ENCODE data around the gene RASSF1.
A peak's percentile ranks its signal among the peaks of the same experiment; 100 is the strongest.

Gene RASSF1

GRCh38 chr3:50342813-50343633 is 2.4 kb upstream of the RASSF1 start:
- no peak overlapping the region for H3K4me3 ChIP-seq (ENCODE audit: low read depth, low read length)

GRCh38 chr3:50341996-50342650 is 1.5 kb upstream of the RASSF1 start:
- H3K4me3 ChIP-seq (ENCODE audit: low read depth, low read length) = no peak overlapping the region
- no peak for TF ChIP-seq CTCF (IDR thresholded peaks at IDR 0.05; ENCODE audit: low read depth, low read length)

More at GRCh38 chr3:50342813-50343633, 2.4 kb upstream of the RASSF1 start:
- 0 out of 2 replicates have a peak, but pooled peaks have one; percentile 4 for TF ChIP-seq CTCF (IDR thresholded peaks at IDR 0.05; ENCODE audit: low read depth, low read length)

- no peak for TF ChIP-seq CTCF (IDR thresholded peaks at IDR 0.05; ENCODE audit: low read depth, low read length)
- H3K4me3 ChIP-seq (ENCODE audit: low read depth, low read length) = peak overlapping the region; percentile 64
Observed at GRCh38 chr3:50341537-50341936, 901 bp upstream of the RASSF1 start.

GRCh38 chr3:50340147-50340447 is 539 bp downstream of the RASSF1 start:
- TF ChIP-seq CTCF (IDR thresholded peaks at IDR 0.05; ENCODE audit: low read depth, low read length) = no peak
- H3K4me3 ChIP-seq (ENCODE audit: low read depth, low read length) = peak overlapping the region; percentile 64

- peak overlapping the region; percentile 64 for H3K4me3 ChIP-seq (ENCODE audit: low read depth, low read length)
- no peak for TF ChIP-seq CTCF (IDR thresholded peaks at IDR 0.05; ENCODE audit: low read depth, low read length)
Observed at GRCh38 chr3:50339485-50340146, 1.0 kb downstream of the RASSF1 start.

GRCh38 chr3:50338965-50339364 is 1.7 kb downstream of the RASSF1 start:
- no peak for TF ChIP-seq CTCF (IDR thresholded peaks at IDR 0.05; ENCODE audit: low read depth, low read length)
- no peak overlapping the region for H3K4me3 ChIP-seq (ENCODE audit: low read depth, low read length)

Measured in WI38 (cell line).